22Rv1 (cell line): ENCODE data around the gene ATXN1.

Source experiments
- H3K27ac ChIP-seq: fragments of 450-650 bp; 2 replicates; pipeline ENCODE4 v1.5.1; 2017
- ZFX ChIP-seq: fragments of 450-650 bp; IDR thresholded peaks from 2 replicates; pipeline ENCODE4 v1.6.1; 2017; ENCODE audit warnings: antibody characterized with exemption, borderline replicate concordance
- TF ChIP-seq, protein P1 (sequence below): fragments of 450-650 bp; IDR thresholded peaks from 2 replicates; pipeline ENCODE4 v1.5.1; 2017; ENCODE audit warnings: mild to moderate bottlenecking

ATXN1 gene

DNA sequence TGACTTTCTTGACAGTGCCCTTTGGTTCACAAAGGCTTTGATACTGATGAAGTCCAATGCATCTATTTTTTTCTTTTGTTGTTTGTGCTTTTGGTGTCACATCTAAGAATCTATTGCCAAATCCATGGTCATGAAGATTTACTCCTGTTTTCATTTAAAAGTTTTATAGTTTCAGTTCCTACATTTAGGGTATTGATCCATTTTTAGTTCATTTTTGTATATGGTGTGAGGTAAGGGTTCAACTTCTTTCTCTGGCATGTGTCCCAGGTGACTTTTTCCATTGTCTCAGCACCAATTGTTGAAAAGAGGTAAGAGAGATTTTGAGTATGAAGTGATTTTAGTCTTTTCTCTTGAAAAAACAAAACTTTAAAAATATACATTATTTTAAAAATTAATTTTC, 262.3 kb downstream of the ATXN1 start:
- H3K27ac ChIP-seq: no peak overlapping the region
- TF ChIP-seq ZFX: no peak
- TF ChIP-seq, protein P1, sequence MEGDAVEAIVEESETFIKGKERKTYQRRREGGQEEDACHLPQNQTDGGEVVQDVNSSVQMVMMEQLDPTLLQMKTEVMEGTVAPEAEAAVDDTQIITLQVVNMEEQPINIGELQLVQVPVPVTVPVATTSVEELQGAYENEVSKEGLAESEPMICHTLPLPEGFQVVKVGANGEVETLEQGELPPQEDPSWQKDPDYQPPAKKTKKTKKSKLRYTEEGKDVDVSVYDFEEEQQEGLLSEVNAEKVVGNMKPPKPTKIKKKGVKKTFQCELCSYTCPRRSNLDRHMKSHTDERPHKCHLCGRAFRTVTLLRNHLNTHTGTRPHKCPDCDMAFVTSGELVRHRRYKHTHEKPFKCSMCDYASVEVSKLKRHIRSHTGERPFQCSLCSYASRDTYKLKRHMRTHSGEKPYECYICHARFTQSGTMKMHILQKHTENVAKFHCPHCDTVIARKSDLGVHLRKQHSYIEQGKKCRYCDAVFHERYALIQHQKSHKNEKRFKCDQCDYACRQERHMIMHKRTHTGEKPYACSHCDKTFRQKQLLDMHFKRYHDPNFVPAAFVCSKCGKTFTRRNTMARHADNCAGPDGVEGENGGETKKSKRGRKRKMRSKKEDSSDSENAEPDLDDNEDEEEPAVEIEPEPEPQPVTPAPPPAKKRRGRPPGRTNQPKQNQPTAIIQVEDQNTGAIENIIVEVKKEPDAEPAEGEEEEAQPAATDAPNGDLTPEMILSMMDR: no peak

DNA sequence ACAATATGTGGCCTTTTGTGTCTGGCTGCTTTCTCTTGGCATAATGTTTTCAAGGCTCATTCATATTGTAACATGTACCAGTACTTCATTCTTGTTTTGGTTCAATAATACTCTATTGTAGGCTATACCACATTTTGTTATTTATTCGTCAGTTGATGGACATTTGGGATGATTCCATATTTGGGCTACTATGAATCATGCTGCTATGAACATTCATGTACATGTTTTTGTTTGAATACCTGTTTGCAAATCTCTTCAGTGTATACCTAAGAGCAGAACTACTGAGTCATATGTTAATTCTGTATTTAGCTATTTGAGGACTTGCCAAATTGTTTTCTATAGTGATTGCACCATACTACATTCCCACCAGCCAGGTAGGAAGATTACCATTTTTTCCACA, 263.0 kb downstream of the ATXN1 start:
- TF ChIP-seq ZFX: no peak
- TF ChIP-seq, protein P1: no peak
- H3K27ac ChIP-seq: no peak overlapping the region

DNA sequence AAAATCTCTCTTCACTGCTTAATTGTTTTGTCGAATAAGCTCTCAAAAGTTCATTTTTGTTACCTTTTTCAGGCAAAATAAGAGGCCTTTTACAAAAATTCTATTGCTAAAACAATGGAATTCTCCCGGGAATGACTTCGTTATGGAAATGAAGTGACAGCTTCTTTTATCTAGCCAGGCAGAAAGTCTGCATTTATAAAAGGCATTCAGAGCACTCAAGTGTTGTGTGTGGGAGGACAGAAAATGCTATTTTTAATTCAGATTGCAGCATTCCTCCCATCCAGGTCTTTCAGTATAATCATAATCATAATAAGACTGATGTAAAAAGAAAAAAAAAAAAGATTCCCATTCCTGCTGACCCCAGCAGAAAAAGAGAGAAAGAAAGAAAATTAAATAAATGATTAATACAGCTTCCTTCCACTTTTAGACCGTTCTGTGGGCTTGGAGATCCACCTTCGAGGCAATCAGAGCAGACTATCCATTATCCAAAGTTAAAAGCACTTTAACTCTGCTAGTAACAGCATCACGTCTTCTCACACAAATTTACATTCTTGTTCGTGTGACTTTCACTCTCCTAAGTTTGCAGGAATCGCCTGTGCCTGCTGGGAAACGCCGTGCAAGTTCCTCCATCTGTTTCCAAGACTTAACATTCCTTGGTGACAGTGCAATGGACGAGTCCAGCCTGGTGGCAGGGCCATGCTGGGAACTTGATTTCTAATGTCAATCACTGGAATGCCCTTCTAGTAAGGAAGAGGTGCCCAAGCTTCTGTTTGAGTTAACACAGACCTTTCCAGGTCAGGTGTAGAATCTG, 264.1 kb downstream of the ATXN1 start:
- TF ChIP-seq, protein P1: no peak
- TF ChIP-seq ZFX: no peak
- no peak overlapping the region for H3K27ac ChIP-seq

DNA sequence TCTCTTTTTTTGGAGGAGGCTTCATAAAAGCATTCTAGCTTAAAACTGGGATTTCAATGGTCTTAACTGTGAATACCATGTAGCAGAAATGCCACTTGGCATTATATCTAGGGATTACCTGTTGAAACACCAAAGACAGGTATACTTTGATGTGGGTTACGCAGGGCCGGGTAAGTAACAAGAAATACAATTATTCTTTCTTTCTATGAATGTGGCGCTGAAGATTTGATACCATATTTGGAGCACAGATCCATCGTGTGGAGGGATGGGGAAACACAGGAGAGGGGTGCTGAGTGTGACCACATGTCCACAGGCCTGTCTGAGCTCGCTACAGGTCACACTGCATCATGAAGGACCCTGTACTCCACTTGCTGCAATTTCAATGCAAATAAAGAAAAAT, 265.1 kb downstream of the ATXN1 start:
- H3K27ac ChIP-seq: no peak overlapping the region
- TF ChIP-seq ZFX: no peak
- TF ChIP-seq, protein P1: no peak

DNA sequence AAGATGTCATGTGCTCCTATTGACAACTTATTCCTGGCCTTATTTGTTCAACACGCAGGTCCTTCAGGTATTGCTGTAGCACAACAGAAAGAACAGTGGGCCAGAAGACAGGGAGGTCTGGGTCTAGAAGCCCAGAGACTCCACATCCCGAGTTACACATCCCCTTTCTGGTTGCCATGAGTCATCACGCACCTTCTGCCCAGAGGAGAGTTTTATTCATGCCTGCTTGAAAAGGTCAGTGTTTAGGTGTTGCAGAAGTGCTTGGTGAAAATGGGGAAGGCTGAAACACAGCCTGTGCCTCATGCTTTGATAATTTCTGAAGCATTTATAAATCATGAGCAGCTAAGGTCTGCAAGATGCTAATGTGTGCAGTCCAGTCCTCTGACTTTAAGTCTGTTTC, 266.5 kb downstream of the ATXN1 start:
- H3K27ac ChIP-seq: no peak overlapping the region
- TF ChIP-seq, protein P1: no peak
- no peak for TF ChIP-seq ZFX

DNA sequence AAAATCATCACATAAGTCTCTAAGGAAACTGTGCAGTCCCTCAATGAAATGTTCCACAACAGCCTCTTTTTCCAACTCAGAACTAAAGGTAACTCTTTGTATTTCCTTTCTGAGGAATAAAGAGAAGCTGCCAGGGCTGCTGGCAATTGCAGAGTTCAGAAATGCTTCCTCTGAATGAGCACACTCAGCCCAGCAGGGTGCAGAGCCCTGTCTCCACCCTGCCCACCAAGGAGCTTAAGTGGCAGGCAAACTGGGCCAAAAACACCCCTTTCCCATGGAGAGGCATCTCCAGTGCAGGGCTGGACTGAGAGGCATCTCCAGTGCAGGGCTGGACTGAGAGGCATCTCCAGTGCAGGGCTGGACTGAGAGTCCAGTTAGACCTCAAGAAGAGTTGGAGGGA, 267.5 kb downstream of the ATXN1 start:
- no peak overlapping the region for H3K27ac ChIP-seq
- TF ChIP-seq ZFX: no peak
- TF ChIP-seq, protein P1: no peak

DNA sequence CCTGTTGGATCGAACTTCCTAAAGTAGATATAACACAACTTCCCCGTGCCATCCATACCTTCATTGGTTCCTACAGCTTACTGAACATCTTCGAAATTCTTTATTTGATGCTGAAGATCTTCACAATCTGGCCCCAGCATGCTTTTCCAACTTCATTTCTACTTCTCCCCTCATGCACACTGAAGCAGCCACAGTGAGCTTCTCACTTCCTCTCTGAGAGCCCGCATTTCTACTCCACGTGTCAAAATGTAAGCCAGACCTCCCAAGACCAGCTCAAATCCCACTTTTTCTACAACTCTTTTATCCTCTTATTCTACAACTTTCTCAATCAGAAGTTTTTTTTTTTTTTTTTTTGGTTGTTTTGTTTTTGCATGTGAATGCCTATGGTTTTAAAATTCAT, 268.1 kb downstream of the ATXN1 start:
- no peak overlapping the region for H3K27ac ChIP-seq
- TF ChIP-seq, protein P1: no peak
- TF ChIP-seq ZFX: no peak
